OCI-LY1 (cell line): Measurements from ENCODE around the gene RSPH9.

Experiments
- EZH2 ChIP-seq: fragments of 200-600 bp; sonication (generic), shearing (Covaris generic); IDR thresholded peaks from 2 replicates; pipeline ENCODE4 v1.8.0; 2017; ENCODE audit warnings: borderline replicate concordance, mixed run types, mild to moderate bottlenecking, antibody characterized with exemption, low read length, moderate library complexity, mixed read lengths
- TF ChIP-seq, protein P1 (sequence below): fragments of 200-600 bp; sonication (generic), shearing (Covaris generic); IDR thresholded peaks from 2 replicates; pipeline ENCODE4 v1.5.1; 2017; ENCODE audit warnings: mild to moderate bottlenecking, antibody characterized with exemption, low read length, moderate library complexity, mixed read lengths

- TF ChIP-seq, protein P1, sequence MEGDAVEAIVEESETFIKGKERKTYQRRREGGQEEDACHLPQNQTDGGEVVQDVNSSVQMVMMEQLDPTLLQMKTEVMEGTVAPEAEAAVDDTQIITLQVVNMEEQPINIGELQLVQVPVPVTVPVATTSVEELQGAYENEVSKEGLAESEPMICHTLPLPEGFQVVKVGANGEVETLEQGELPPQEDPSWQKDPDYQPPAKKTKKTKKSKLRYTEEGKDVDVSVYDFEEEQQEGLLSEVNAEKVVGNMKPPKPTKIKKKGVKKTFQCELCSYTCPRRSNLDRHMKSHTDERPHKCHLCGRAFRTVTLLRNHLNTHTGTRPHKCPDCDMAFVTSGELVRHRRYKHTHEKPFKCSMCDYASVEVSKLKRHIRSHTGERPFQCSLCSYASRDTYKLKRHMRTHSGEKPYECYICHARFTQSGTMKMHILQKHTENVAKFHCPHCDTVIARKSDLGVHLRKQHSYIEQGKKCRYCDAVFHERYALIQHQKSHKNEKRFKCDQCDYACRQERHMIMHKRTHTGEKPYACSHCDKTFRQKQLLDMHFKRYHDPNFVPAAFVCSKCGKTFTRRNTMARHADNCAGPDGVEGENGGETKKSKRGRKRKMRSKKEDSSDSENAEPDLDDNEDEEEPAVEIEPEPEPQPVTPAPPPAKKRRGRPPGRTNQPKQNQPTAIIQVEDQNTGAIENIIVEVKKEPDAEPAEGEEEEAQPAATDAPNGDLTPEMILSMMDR = no peak
- TF ChIP-seq EZH2 = no peak
These were observed 76.2 kb downstream of the RSPH9 start for GRCh38 chr6:43720999-43721398.
